SK-N-MC (cell line): ENCODE measurements around the gene TPT1.

ENCODE experiments used
- DNase-seq: peaks from one replicate; pipeline ENCODE4 v3.0.0-alpha.2; 2011; ENCODE audit warnings: low read depth, low spot score
- H3K27ac ChIP-seq: fragments of 200-600 bp; sonication (generic); 2 replicates; pipeline ENCODE4 v1.5.1; 2016; ENCODE audit warnings: mixed run types
- H3K36me3 ChIP-seq: fragments of 200-600 bp; sonication (generic); 2 replicates; pipeline ENCODE4 v1.6.1; 2017; ENCODE audit warnings: antibody characterized with exemption, low read length, mixed read lengths; ENCODE audit not compliant: insufficient read depth
- H3K4me3 ChIP-seq: fragments of 200-600 bp; sonication (generic); 2 replicates; pipeline ENCODE4 v1.5.1; 2016
- H3K9ac ChIP-seq: fragments of 200-600 bp; sonication (generic); 2 replicates; pipeline ENCODE4 v1.8.0; 2017; ENCODE audit warnings: mixed run types, mixed read lengths; ENCODE audit not compliant: insufficient read length
- H3K9me3 ChIP-seq: fragments of 200-600 bp; sonication (generic); 2 replicates; pipeline ENCODE4 v1.6.1; 2017; ENCODE audit warnings: low read depth, mild to moderate bottlenecking, antibody characterized with exemption, low read length, moderate library complexity, mixed read lengths
- EZH2 ChIP-seq: fragments of 200-600 bp; sonication (generic); IDR thresholded peaks from one replicate; pipeline ENCODE4 v1.6.1; 2017; ENCODE audit warnings: antibody characterized with exemption
- FOXP2 ChIP-seq: optimal IDR thresholded peaks from 2 replicates; pipeline ENCODE3; 2011; ENCODE audit warnings: mild to moderate bottlenecking, moderate library complexity; ENCODE audit not compliant: insufficient read depth; ENCODE audit errors: extremely low read length, control extremely low read depth
- POLR2AphosphoS5 ChIP-seq: IDR thresholded peaks from 2 replicates; pipeline ENCODE4 v1.6.1; 2012; ENCODE audit warnings: mild to moderate bottlenecking, low read depth, low read length, borderline replicate concordance

The TPT1 gene

DNA sequence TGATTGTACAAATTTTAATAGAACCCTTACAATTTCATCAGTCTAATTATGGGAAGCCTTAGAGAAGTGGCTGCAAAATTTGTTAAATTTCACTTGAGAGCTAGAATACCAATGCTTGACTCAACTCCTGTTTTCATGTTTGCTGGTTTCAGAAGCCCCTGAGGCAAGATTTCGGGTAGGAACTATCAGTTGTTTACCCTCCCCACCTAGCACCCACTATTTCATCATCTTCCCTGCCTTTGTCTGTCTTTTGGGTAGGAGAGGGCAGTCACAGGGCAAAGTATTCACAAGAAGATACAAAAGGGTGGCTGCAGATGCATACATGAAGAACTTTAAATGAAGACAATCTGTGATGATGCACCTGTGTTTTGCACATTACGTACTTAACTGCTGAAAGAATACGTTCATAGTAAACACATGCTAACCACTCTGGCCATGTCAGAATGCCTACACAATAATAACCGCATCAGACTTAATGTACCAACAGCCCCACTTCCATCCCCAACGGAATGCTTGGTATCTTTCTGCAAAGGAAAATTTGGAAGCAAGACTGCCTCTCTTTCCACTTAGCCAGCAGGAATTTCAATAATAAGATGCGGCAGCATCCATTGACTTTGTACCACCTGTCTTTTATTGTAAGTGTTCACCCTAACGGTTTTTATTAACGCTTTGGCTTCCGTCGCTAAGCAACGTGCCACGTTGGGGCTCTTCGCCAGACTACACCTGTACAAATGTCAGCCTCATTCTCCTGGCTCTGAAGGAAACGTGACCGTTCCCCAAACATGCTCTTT lies 30.4 kb downstream of the TPT1 start:
- TF ChIP-seq EZH2, result no peak
- no peak for TF ChIP-seq POLR2AphosphoS5
- no peak for TF ChIP-seq FOXP2
- Histone ChIP-seq H3K9me3 (no peaks in the 10 kb centered on the region), H3K4me3 (no peak overlapping the region), H3K36me3 (no peaks in the 10 kb centered on the region), H3K9ac (no peak overlapping the region), H3K27ac (no peak overlapping the region)
- DNase-seq, result no peak

DNA sequence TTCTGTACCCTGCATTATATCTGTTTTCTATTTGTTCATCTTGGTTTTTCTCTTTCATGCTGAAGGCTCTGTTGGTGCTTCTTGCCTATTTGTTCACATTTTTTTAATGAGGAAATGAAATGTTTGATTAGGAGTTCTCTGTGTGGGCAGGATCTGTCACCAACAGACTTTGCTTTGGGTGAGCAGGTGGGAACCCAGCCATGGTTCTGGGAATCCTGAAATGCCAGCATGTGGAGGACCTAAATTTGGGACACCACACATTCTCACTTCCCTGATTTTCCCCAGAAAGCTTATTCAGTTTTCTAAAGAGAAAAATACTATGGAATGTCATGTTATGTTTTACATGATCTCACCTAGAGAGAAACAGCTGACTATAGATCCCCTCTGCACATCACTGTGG lies 34.0 kb downstream of the TPT1 start:
- Histone ChIP-seq H3K9me3 (no peaks in the 10 kb centered on the region), H3K27ac (no peak overlapping the region), H3K36me3 (no peaks in the 10 kb centered on the region), H3K9ac (no peak overlapping the region), H3K4me3 (no peak overlapping the region)
- DNase-seq, result no peak
- TF ChIP-seq FOXP2 (no peak), POLR2AphosphoS5 (no peak), EZH2 (no peak)

DNA sequence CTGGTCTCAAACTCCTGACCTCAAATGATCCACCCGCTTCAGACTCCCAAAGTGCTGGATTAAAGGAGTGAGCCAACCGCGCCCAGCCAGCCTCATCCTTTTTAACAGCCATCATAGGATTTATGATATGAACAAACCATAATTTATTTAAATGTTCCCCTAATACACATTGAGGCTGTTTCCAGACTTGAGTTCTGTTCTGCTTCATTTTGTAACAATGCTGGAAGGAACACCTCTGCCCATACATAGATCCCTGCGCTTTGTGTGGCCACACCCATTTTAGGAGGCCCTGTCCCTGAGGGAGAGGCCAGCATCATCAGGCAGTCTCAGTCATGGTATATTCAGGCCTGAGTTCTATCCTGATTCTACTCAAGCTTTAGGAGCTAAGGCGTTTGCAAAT lies 35.9 kb downstream of the TPT1 start:
- Histone ChIP-seq H3K4me3 (no peak overlapping the region), H3K27ac (no peak overlapping the region), H3K36me3 (no peaks in the 10 kb centered on the region), H3K9me3 (no peaks in the 10 kb centered on the region), H3K9ac (no peak overlapping the region)
- TF ChIP-seq EZH2 (no peak), POLR2AphosphoS5 (no peak), FOXP2 (no peak)
- DNase-seq, result no peak

DNA sequence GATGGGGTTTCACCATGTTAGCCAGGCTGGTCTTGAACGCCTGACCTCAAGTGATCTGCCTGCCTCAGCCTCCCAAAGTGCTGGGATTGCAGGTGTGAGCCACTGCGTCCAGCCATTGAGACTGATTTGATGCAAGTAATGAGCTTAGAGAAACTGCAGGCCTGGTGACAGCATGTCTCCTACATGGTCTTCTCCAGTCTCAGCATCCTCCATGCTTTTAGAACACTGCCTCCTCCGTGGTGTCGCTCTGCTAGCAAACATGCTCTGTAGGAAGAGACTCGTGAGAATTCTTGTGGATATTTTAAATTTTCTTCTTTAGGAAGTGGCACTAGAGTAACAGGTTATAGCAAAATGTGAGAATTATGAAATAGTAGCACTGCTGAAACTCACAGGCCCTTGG lies 37.1 kb downstream of the TPT1 start:
- no peaks in the 10 kb centered on the region for H3K36me3 ChIP-seq

DNA sequence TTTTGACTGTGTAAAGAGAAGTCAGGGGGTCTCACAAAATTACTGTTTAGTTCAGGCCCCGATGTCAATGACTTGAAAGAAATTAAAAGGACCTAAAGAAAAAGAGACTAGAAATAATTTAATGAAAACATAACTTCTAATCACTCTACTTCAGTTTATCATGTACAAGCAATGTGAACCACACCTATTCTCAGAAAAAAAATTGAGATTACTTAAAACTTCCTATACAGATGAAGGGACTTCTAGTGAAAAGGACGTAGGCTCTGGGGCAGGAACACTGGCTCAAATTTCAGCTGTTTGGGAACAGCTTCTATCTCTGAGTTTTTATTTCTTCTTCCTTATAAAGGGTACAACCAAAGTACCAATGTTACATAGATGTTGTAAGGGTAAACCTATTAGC lies 38.0 kb downstream of the TPT1 start:
- Histone ChIP-seq H3K4me3 (no peak overlapping the region), H3K36me3 (no peaks in the 10 kb centered on the region), H3K9me3 (no peaks in the 10 kb centered on the region), H3K27ac (no peak overlapping the region), H3K9ac (no peak overlapping the region)
- TF ChIP-seq EZH2, result no peak
- TF ChIP-seq POLR2AphosphoS5, result no peak
- TF ChIP-seq FOXP2, result no peak
- DNase-seq, result no peak

More for the DNA sequence above, 37.1 kb downstream of the TPT1 start:
- no peak overlapping the region for H3K9ac ChIP-seq
- DNase-seq, result no peak
- H3K4me3 ChIP-seq, result no peak overlapping the region
- H3K27ac ChIP-seq, result no peak overlapping the region
- H3K9me3 ChIP-seq, result no peaks in the 10 kb centered on the region
- no peak for TF ChIP-seq FOXP2

DNA sequence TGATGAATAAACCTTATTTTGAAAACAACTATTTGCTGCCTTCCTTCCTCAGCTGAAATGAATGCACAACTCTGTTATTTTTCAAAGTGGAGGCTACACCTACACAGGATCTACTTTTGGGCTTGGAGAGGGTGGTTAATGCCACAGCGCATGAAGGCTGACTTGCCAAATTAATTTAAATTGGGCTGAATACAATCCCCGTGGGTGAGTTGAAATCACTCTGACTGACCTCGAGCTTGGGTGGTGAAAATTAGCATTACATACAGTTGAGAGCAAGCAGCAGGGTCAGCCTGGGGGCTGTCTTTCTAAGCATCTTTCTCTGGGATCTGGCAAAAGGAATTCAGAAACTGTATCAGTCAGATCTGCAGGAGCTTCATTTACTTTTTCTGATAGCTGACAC lies 38.5 kb downstream of the TPT1 start:
- TF ChIP-seq EZH2 (no peak), FOXP2 (no peak), POLR2AphosphoS5 (no peak)
- H3K36me3 ChIP-seq, result no peaks in the 10 kb centered on the region

DNA sequence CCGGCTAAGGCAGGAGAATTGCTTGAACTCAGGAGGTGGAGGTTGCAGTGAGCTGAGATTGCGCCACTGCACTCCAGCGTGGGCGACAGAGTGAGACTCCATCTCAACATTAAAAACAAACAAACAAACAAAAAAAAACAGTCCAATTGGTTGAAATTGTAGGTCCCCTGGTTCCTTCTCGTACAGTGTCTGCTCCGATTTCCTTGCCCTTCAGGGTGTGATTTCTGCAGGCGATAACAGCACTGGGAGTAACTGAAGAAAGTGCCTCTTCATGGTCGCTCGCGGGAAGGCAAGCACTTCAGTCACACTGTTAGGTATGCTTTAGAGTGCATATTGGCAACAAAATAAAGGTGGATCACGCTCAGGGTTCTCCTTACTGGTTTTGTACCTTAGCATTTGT lies 39.7 kb downstream of the TPT1 start:
- DNase-seq, result no peak
- TF ChIP-seq EZH2 (no peak), FOXP2 (no peak), POLR2AphosphoS5 (no peak)
- Histone ChIP-seq H3K4me3 (no peak overlapping the region), H3K9ac (no peak overlapping the region), H3K36me3 (no peaks in the 10 kb centered on the region), H3K9me3 (no peaks in the 10 kb centered on the region), H3K27ac (no peak overlapping the region)

More for the DNA sequence above, 38.5 kb downstream of the TPT1 start:
- H3K9me3 ChIP-seq, result no peaks in the 10 kb centered on the region
- DNase-seq, result no peak
- no peak overlapping the region for H3K27ac ChIP-seq
- no peak overlapping the region for H3K4me3 ChIP-seq
- H3K9ac ChIP-seq, result no peak overlapping the region

DNA sequence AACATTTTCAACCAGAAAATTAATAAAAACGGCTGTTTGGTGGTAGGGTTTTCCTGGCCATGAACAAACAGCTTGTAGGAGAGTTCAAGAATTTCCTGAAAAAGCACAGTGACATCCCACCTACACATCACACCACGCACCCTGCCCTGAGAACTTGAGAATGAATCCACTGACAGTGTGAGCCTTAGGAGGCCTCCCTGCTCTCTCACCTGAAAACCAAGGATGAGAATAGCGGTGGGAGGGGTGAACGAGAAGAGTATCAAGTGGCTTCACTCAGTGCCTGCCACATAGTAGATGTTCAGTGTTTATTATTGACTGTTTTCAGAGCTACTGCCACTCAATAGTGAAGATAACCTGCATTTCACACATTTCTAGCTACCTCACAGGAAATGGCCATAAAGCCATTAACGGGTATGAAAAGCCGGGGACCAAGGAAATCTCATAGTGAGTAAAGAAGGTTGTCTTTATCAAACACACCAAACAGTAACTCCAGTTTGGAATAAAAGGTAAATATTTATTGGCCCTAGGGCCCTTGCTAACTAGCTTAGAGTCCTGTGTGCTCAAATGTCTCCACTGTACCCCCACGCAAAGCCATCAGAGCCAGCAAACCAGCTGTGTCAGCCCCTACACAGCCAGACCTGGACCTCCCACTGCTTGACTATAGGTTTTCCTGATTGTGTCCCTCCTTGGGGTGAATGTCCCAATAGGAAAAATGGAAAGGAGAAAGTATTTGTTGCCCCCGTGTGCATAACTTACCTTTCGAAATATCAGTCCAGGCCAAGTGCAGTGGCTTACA lies 40.6 kb downstream of the TPT1 start:
- no peak overlapping the region for H3K9ac ChIP-seq
- H3K27ac ChIP-seq, result no peak overlapping the region
- H3K9me3 ChIP-seq, result no peaks in the 10 kb centered on the region
- TF ChIP-seq FOXP2 (no peak), EZH2 (no peak), POLR2AphosphoS5 (no peak)
- DNase-seq, result no peak
- H3K36me3 ChIP-seq, result no peaks in the 10 kb centered on the region
- H3K4me3 ChIP-seq, result no peak overlapping the region
